ENCODE results near the gene PPIE.

DNA sequence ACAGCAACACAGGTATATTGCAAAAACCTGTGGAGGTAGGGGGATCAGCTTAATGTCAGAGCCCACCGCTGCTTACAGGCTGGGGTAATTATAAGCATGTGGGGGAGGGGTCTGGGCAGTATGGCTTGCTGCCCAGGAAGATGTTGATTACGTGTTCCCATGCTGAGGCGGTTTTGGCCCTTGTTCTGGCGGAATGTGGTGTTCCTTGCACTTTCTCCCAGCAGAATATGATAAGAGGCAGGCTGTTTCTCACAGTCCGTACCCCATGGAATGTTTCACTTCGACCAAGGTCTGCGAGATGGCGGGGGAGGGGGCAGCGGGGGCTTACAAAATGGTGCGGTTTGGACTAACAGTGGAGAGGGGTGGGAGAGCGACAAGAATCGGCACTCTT is 37.6 kb upstream of the PPIE start:
- TF ChIP-seq POLR2A (IDR thresholded peaks at IDR 0.05; ENCODE audit: extremely low read depth, insufficient read length), result no peak
- TF ChIP-seq, protein P1, sequence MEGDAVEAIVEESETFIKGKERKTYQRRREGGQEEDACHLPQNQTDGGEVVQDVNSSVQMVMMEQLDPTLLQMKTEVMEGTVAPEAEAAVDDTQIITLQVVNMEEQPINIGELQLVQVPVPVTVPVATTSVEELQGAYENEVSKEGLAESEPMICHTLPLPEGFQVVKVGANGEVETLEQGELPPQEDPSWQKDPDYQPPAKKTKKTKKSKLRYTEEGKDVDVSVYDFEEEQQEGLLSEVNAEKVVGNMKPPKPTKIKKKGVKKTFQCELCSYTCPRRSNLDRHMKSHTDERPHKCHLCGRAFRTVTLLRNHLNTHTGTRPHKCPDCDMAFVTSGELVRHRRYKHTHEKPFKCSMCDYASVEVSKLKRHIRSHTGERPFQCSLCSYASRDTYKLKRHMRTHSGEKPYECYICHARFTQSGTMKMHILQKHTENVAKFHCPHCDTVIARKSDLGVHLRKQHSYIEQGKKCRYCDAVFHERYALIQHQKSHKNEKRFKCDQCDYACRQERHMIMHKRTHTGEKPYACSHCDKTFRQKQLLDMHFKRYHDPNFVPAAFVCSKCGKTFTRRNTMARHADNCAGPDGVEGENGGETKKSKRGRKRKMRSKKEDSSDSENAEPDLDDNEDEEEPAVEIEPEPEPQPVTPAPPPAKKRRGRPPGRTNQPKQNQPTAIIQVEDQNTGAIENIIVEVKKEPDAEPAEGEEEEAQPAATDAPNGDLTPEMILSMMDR (IDR thresholded peaks at IDR 0.05; ENCODE audit: low read depth, low read length), result no peak
- TF ChIP-seq, protein P2, sequence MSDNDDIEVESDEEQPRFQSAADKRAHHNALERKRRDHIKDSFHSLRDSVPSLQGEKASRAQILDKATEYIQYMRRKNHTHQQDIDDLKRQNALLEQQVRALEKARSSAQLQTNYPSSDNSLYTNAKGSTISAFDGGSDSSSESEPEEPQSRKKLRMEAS (IDR thresholded peaks at IDR 0.05; ENCODE audit: low read depth, low read length), result no peak

Measured in NB4 (cell line).